Peyer's patch (tissue), 4 donors: ENCODE measurements around the gene BCAP29.

ENCODE experiments used
- POLR2A ChIP-seq, 2 donors: fragments of 450-650 bp; IDR thresholded peaks; one replicate each; pipeline ENCODE4 v1.5.1; 2017; ENCODE audit warnings: antibody characterized with exemption in 2 of 2, mild to moderate bottlenecking in 2 of 2, moderate library complexity in 2 of 2
- TF ChIP-seq, protein P1 (sequence below), 6 experiments: fragments of 450-650 bp in 4 of 6; fragments of 200-600 bp in 2 of 6; sonication (generic) in 1 of 6; IDR thresholded peaks; one replicate each; pipeline ENCODE4 v1.5.1; 2017 to 2019; ENCODE audit warnings: antibody characterized with exemption in 6 of 6, mild to moderate bottlenecking in 3 of 6, moderate library complexity in 1 of 6

DNA sequence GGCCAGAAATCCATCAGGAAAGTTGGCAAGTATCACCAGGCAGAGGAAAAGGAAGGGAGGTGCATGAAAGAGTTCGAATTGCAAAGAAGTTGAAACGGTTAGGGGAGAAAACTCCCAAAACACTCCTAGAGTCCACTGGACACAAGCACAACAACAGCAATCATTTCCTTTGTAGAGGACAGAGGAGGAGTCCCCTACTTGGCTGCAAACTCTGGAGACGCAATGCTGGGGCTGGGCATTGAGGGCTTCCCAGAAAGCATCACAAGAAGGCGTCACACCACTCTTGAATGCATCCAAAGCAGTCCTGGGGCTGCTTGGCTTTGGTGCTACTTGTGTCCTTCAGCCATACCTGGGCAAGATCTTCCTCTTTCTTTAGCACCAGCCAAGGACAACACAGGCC is 62.5 kb downstream of the BCAP29 start:
- TF ChIP-seq, protein P1, sequence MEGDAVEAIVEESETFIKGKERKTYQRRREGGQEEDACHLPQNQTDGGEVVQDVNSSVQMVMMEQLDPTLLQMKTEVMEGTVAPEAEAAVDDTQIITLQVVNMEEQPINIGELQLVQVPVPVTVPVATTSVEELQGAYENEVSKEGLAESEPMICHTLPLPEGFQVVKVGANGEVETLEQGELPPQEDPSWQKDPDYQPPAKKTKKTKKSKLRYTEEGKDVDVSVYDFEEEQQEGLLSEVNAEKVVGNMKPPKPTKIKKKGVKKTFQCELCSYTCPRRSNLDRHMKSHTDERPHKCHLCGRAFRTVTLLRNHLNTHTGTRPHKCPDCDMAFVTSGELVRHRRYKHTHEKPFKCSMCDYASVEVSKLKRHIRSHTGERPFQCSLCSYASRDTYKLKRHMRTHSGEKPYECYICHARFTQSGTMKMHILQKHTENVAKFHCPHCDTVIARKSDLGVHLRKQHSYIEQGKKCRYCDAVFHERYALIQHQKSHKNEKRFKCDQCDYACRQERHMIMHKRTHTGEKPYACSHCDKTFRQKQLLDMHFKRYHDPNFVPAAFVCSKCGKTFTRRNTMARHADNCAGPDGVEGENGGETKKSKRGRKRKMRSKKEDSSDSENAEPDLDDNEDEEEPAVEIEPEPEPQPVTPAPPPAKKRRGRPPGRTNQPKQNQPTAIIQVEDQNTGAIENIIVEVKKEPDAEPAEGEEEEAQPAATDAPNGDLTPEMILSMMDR (IDR thresholded peaks at IDR 0.05), result no peak
- TF ChIP-seq POLR2A (IDR thresholded peaks at IDR 0.05), result no peak
